GM18907 (cell line): Measurements from ENCODE around the gene AURKB.
"Not testable (repeated sequence)": the region's sequence is repeated elsewhere in the genome, so short reads cannot be mapped to it uniquely, and the experiment has no call there.

ENCODE experiments used
- ATAC-seq: cut with Tn5 transposase; IDR thresholded peaks from one replicate; pipeline ENCODE4 v1.9.1; 2021; ENCODE audit warnings: mild to moderate bottlenecking, moderate library complexity; ENCODE audit not compliant: unreplicated experiment

Gene AURKB

GRCh38 chr17:8209907-8210760 lies at the start of gene AURKB:
Gene AURKB (minus strand): TSS chr17:8210575. CDS start chr17:8210224, 351 bp downstream.
- ATAC-seq: peak; percentile 82

GRCh38 chr17:8257801-8258200 lies 47.4 kb upstream of the AURKB start:
- no peak for ATAC-seq

GRCh38 chr17:8256691-8257090 lies 46.3 kb upstream of the AURKB start:
- no peak for ATAC-seq

GRCh38 chr17:8256291-8256690 lies 45.9 kb upstream of the AURKB start:
- no peak for ATAC-seq

GRCh38 chr17:8255499-8255898 lies 45.1 kb upstream of the AURKB start:
- no peak for ATAC-seq

GRCh38 chr17:8254881-8255280 lies 44.5 kb upstream of the AURKB start:
- no peak for ATAC-seq

GRCh38 chr17:8253801-8254200 lies 43.4 kb upstream of the AURKB start:
- ATAC-seq: no peak

GRCh38 chr17:8251411-8251810 lies 41.0 kb upstream of the AURKB start:
- not testable (repeated sequence) for ATAC-seq

- no peak for ATAC-seq
Measured at GRCh38 chr17:8249621-8250500, 39.5 kb upstream of the AURKB start.

- peak; percentile 43 for ATAC-seq
Measured at GRCh38 chr17:8248751-8249607, 38.6 kb upstream of the AURKB start, which contains the start of gene PFAS. Gene PFAS (plus strand): TSS chr17:8249289. CDS start chr17:8253938, 4,649 bp downstream.

GRCh38 chr17:8244768-8245167 lies 34.4 kb upstream of the AURKB start:
- ATAC-seq: no peak

- ATAC-seq: no peak
Measured at GRCh38 chr17:8243827-8244226, 33.5 kb upstream of the AURKB start.

- ATAC-seq: no peak
Measured at GRCh38 chr17:8237886-8238285, 27.5 kb upstream of the AURKB start.

GRCh38 chr17:8237175-8237574 lies 26.8 kb upstream of the AURKB start:
- no peak for ATAC-seq

GRCh38 chr17:8235676-8236075 lies 25.3 kb upstream of the AURKB start:
- no peak for ATAC-seq

- ATAC-seq: no peak
Measured at GRCh38 chr17:8234361-8235270, 24.2 kb upstream of the AURKB start.

- ATAC-seq: no peak
Measured at GRCh38 chr17:8231701-8232100, 21.3 kb upstream of the AURKB start.

- ATAC-seq: no peak
Measured at GRCh38 chr17:8227238-8227581, 16.8 kb upstream of the AURKB start.

- ATAC-seq: no peak
Measured at GRCh38 chr17:8226536-8227237, 16.3 kb upstream of the AURKB start.
